Breast epithelium (tissue), 4 donors: ENCODE measurements around the gene RIPOR2. TPM values are rescaled to one million over a fixed set of nuclear protein-coding genes. Genes with fewer than 3 reads are reported as not detected.

Experiments
- DNase-seq, 2 donors: peaks; one replicate each; pipeline ENCODE4 v3.0.0-alpha.2; 2019; ENCODE audit warnings: low spot score in 2 of 2
- H3K27ac ChIP-seq, 2 donors: fragments of 200-600 bp; sonication (generic) in 1 of 2; one replicate each; pipeline ENCODE4 v1.5.1; 2016 to 2019; ENCODE audit warnings: mild to moderate bottlenecking in 1 of 2
- H3K27me3 ChIP-seq, 2 donors: fragments of 200-600 bp; sonication (generic) in 1 of 2; one replicate each; pipeline versions ENCODE4 v1.5.1 to v1.6.0; 2017 to 2019; ENCODE audit warnings: control low read depth in 1 of 2, mild to moderate bottlenecking in 1 of 2
- H3K36me3 ChIP-seq: fragments of 200-600 bp; one replicate; pipeline ENCODE4 v1.5.1; 2019
- H3K4me1 ChIP-seq, 2 donors: fragments of 200-600 bp; sonication (generic); one replicate each; pipeline ENCODE4 v1.5.1; 2016 to 2019; ENCODE audit warnings: control low read depth in 1 of 2
- H3K4me3 ChIP-seq, 3 donors: fragments of 200-600 bp; sonication (generic); 1 replicate in 2 of 3; 2 replicates in 1 of 3; pipeline ENCODE4 v1.5.1; 2016 to 2019; ENCODE audit warnings: mild to moderate bottlenecking in 3 of 3, moderate library complexity in 2 of 3
- H3K9me3 ChIP-seq, 2 donors: fragments of 200-600 bp; sonication (generic) in 1 of 2; one replicate each; pipeline ENCODE4 v1.5.1; 2016 to 2019; ENCODE audit warnings: control low read depth in 1 of 2
- CTCF ChIP-seq, 3 donors: fragments of 450-650 bp; IDR thresholded peaks; one replicate each; pipeline ENCODE4 v1.5.1; 2016 to 2017; ENCODE audit warnings: antibody characterized with exemption in 3 of 3, mild to moderate bottlenecking in 3 of 3, moderate library complexity in 3 of 3
- POLR2A ChIP-seq: fragments of 450-650 bp; IDR thresholded peaks from one replicate; pipeline ENCODE4 v1.6.1; 2016; ENCODE audit warnings: antibody characterized with exemption, mild to moderate bottlenecking, moderate library complexity
- POLR2AphosphoS5 ChIP-seq, 3 donors: sonication (generic); formaldehyde crosslinking; IDR thresholded peaks; one replicate each; pipeline ENCODE4 v1.6.1; 2017; ENCODE audit warnings: antibody characterized with exemption in 3 of 3
- intact Hi-C: fragments of 100-400 bp; cut with DNase I; formaldehyde crosslinking; loops from one replicate; pipeline ENCODE4 v1.15.1; 2023; ENCODE audit warnings: low total_unique reads
- total RNA-seq, 3 donors: library from RNA; depleted of rRNA; stranded (reverse); fragments of >200 nt; gene quantifications; one replicate each; pipeline ENCODE4 v1.1.0, GENCODE V29; 2016

The RIPOR2 gene
- total RNA-seq = 10 to 100 TPM; 13.8 to 70.5 (median 29.2) TPM

GRCh38 chr6:24935366-24936152 is at the start of gene RIPOR2:
Gene RIPOR2, minus strand, starts transcription at chr6:24935960. Its CDS starts 62 bp downstream, at chr6:24935898.
- no peak within 1 kb of the TSS for H3K4me3 ChIP-seq
- no peak within 1 kb of the TSS for H3K27ac ChIP-seq
- H3K27me3 ChIP-seq = no peaks in the 10 kb centered on the region
- H3K36me3 ChIP-seq = no peaks in the 10 kb centered on the region
- H3K4me1 ChIP-seq = no peaks in the 10 kb centered on the region
- DNase-seq = no peak
- intact Hi-C loops = no loop called here
- TF ChIP-seq POLR2A (no peak), CTCF (IDR thresholded peaks at IDR 0.05) (no peak), POLR2AphosphoS5 (IDR thresholded peaks at IDR 0.05) (no peak)
- no peaks in the 10 kb centered on the region for H3K9me3 ChIP-seq

GRCh38 chr6:24985323-24985722 is 49.6 kb upstream of the RIPOR2 start:
- no peak overlapping the region for H3K27ac ChIP-seq
- H3K36me3 ChIP-seq = no peaks in the 10 kb centered on the region
- DNase-seq = no peak
- no peak for TF ChIP-seq POLR2AphosphoS5 (IDR thresholded peaks at IDR 0.05)
- no peak for TF ChIP-seq CTCF (IDR thresholded peaks at IDR 0.05)
- TF ChIP-seq POLR2A = no peak
- H3K4me1 ChIP-seq = no peaks in the 10 kb centered on the region
- intact Hi-C loops = no loop called here
- no peaks in the 10 kb centered on the region for H3K27me3 ChIP-seq
- peaks cover 0 to 9% of the 10 kb centered on the region in 2 donors for H3K9me3 ChIP-seq
- H3K4me3 ChIP-seq = no peak overlapping the region

GRCh38 chr6:24982231-24982630 is 46.5 kb upstream of the RIPOR2 start:
- TF ChIP-seq CTCF (IDR thresholded peaks at IDR 0.05) (no peak), POLR2A (no peak)
- Histone ChIP-seq H3K36me3 (no peaks in the 10 kb centered on the region), H3K4me3 (no peak overlapping the region), H3K27me3 (no peaks in the 10 kb centered on the region), H3K27ac (no peak overlapping the region), H3K4me1 (no peaks in the 10 kb centered on the region), H3K9me3 (peaks cover 0 to 2% of the 10 kb centered on the region in 2 donors)
- intact Hi-C loops = no loop called here
- DNase-seq = no peak

GRCh38 chr6:24981386-24981760 is 45.6 kb upstream of the RIPOR2 start:
- no peak for DNase-seq
- TF ChIP-seq POLR2A (no peak), CTCF (IDR thresholded peaks at IDR 0.05) (no peak), POLR2AphosphoS5 (IDR thresholded peaks at IDR 0.05) (no peak)
- no peaks in the 10 kb centered on the region for H3K4me1 ChIP-seq
- H3K9me3 ChIP-seq = no peaks in the 10 kb centered on the region
- H3K4me3 ChIP-seq = no peak overlapping the region
- no peaks in the 10 kb centered on the region for H3K27me3 ChIP-seq
- intact Hi-C loops = no loop called here
- H3K27ac ChIP-seq = no peak overlapping the region
- no peaks in the 10 kb centered on the region for H3K36me3 ChIP-seq

- TF ChIP-seq POLR2AphosphoS5 (IDR thresholded peaks at IDR 0.05) (no peak), CTCF (IDR thresholded peaks at IDR 0.05) (no peak), POLR2A (no peak)
- intact Hi-C loops = no loop called here
- H3K27ac ChIP-seq = no peak overlapping the region
- no peaks in the 10 kb centered on the region for H3K27me3 ChIP-seq
- no peaks in the 10 kb centered on the region for H3K4me1 ChIP-seq
- DNase-seq = no peak
- H3K4me3 ChIP-seq = no peak overlapping the region
- no peaks in the 10 kb centered on the region for H3K9me3 ChIP-seq
- no peaks in the 10 kb centered on the region for H3K36me3 ChIP-seq
Measured at GRCh38 chr6:24980507-24981385, 45.0 kb upstream of the RIPOR2 start.
